WTC11 (cell line): ENCODE results near the gene VWA8. TPM values are rescaled to one million over a fixed set of nuclear protein-coding genes. Genes with fewer than 3 reads are reported as not detected.

Experiments
- ATAC-seq: fragments of 200-7000 bp; cut with Tn5 transposase; 2 replicates; pipeline ENCODE4 v1.10.0; 2021; ENCODE audit warnings: mild to moderate bottlenecking, moderate library complexity
- CTCF ChIA-PET: fragments of 300-600 bp; sonication (Branson Sonifier 250); formaldehyde crosslinking; loops from one replicate; lab custom pipeline; 2021; ENCODE audit warnings: antibody characterized with exemption; lab: Charles Lee
- POLR2A ChIA-PET: fragments of 350-600 bp; sonication (Branson Sonifier 250); formaldehyde crosslinking; loops from one replicate; lab custom pipeline; 2021; ENCODE audit warnings: antibody characterized with exemption; lab: Charles Lee
- DNase-seq: peaks from one replicate; pipeline ENCODE4 v3.0.0; 2021; ENCODE audit warnings: low spot score
- H3K27ac Mint-ChIP-seq: 2 replicates; pipeline ENCODE4 v1.8.0; 2021; ENCODE audit warnings: mixed read lengths
- H3K27me3 Mint-ChIP-seq: 2 replicates; pipeline ENCODE4 v1.8.0; 2021; ENCODE audit warnings: low read depth, mild to moderate bottlenecking, moderate library complexity, mixed read lengths
- H3K36me3 Mint-ChIP-seq: 2 replicates; pipeline ENCODE4 v1.8.0; 2021; ENCODE audit warnings: mixed read lengths
- H3K4me1 Mint-ChIP-seq: 2 replicates; pipeline ENCODE4 v1.8.0; 2022; ENCODE audit warnings: mixed read lengths
- H3K4me3 Mint-ChIP-seq: 2 replicates; pipeline ENCODE4 v1.8.0; 2021; ENCODE audit warnings: mild to moderate bottlenecking, moderate library complexity, mixed read lengths
- H3K9me3 Mint-ChIP-seq: 2 replicates; pipeline ENCODE4 v1.8.0; 2021; ENCODE audit warnings: mixed read lengths
- ESRRA ChIP-seq: sonication (generic); formaldehyde crosslinking; IDR thresholded peaks from 2 replicates; pipeline ENCODE4 v1.8.1; 2022; ENCODE audit warnings: mild to moderate bottlenecking, missing genetic modification reagents, borderline replicate concordance
- FOXJ3 ChIP-seq: sonication (generic); formaldehyde crosslinking; IDR thresholded peaks from 2 replicates; pipeline ENCODE4 v1.9.0; 2021; ENCODE audit warnings: missing genetic modification reagents, mild to moderate bottlenecking, borderline replicate concordance
- GTF2I ChIP-seq: fragments of 250-450 bp; sonication (Bioruptor Pico); conservative IDR thresholded peaks from 2 replicates; pipeline ENCODE4 v1.4.0; 2021; ENCODE audit warnings: mild to moderate bottlenecking
- JAZF1 ChIP-seq: fragments of 250-450 bp; sonication (Bioruptor Pico); IDR thresholded peaks from 2 replicates; pipeline ENCODE4 v1.9.0; 2021; ENCODE audit warnings: moderate library complexity, mild to moderate bottlenecking, inconsistent platforms
- NR1H2 ChIP-seq: sonication (generic); formaldehyde crosslinking; IDR thresholded peaks from 2 replicates; pipeline ENCODE4 v1.9.0; 2021; ENCODE audit warnings: mild to moderate bottlenecking, moderate library complexity, missing genetic modification reagents
- NR2C2 ChIP-seq: sonication (generic); formaldehyde crosslinking; IDR thresholded peaks from 2 replicates; pipeline ENCODE4 v1.8.0; 2022; ENCODE audit warnings: mild to moderate bottlenecking, missing genetic modification reagents
- PRRX2 ChIP-seq: fragments of 250-450 bp; sonication (Bioruptor Pico); IDR thresholded peaks from 2 replicates; pipeline ENCODE4 v1.8.0; 2021; ENCODE audit warnings: mild to moderate bottlenecking
- SP1 ChIP-seq: sonication (generic); formaldehyde crosslinking; conservative IDR thresholded peaks from 2 replicates; pipeline ENCODE4 v1.8.1; 2022; ENCODE audit warnings: missing genetic modification reagents
- TCF7 ChIP-seq: sonication (generic); formaldehyde crosslinking; IDR thresholded peaks from 2 replicates; pipeline ENCODE4 v1.8.0; 2022; ENCODE audit warnings: mild to moderate bottlenecking, low read depth, missing genetic modification reagents, moderate library complexity
- TEAD4 ChIP-seq: sonication (generic); formaldehyde crosslinking; IDR thresholded peaks from 2 replicates; pipeline ENCODE4 v1.8.0; 2022; ENCODE audit warnings: mild to moderate bottlenecking, missing genetic modification reagents
- ZNF232 ChIP-seq: sonication (generic); formaldehyde crosslinking; IDR thresholded peaks from 2 replicates; pipeline ENCODE4 v1.8.0; 2022; ENCODE audit warnings: mild to moderate bottlenecking, missing genetic modification reagents
- ZNF671 ChIP-seq: fragments of 250-450 bp; sonication (Bioruptor Pico); IDR thresholded peaks from 2 replicates; pipeline ENCODE4 v1.8.0; 2021; ENCODE audit warnings: mild to moderate bottlenecking
- total RNA-seq: library from RNA; stranded (reverse); gene quantifications from 3 replicates; pipeline ENCODE4 v1.2.3, GENCODE V29; 2021
- TF ChIP-seq, protein P1 (sequence below): sonication (generic); formaldehyde crosslinking; IDR thresholded peaks from 2 replicates; pipeline ENCODE4 v1.8.1; 2023; ENCODE audit warnings: mild to moderate bottlenecking, missing genetic modification reagents
- TF ChIP-seq, protein P2 (sequence below): sonication (generic); formaldehyde crosslinking; IDR thresholded peaks from 2 replicates; pipeline ENCODE4 v1.8.1; 2022; ENCODE audit warnings: mild to moderate bottlenecking, moderate library complexity, missing genetic modification reagents
- TF ChIP-seq, protein P3 (sequence below): sonication (generic); formaldehyde crosslinking; conservative IDR thresholded peaks from 2 replicates; pipeline ENCODE4 v1.8.1; 2023; ENCODE audit warnings: mild to moderate bottlenecking, low read depth, missing genetic modification reagents, moderate library complexity
- TF ChIP-seq, protein P4 (sequence below): fragments of 250-450 bp; sonication (Bioruptor Pico); IDR thresholded peaks from 2 replicates; pipeline ENCODE4 v1.8.0; 2021; ENCODE audit warnings: mild to moderate bottlenecking
- TF ChIP-seq, protein P5 (sequence below): sonication (generic); formaldehyde crosslinking; IDR thresholded peaks from 2 replicates; pipeline ENCODE4 v1.8.0; 2022; ENCODE audit warnings: mild to moderate bottlenecking, missing genetic modification reagents
- TF ChIP-seq, protein P6 (sequence below): fragments of 250-450 bp; sonication (Bioruptor Pico); IDR thresholded peaks from 2 replicates; pipeline ENCODE4 v1.9.0; 2021; ENCODE audit warnings: mild to moderate bottlenecking
- TF ChIP-seq, protein P7 (sequence below): sonication (generic); formaldehyde crosslinking; IDR thresholded peaks from 2 replicates; pipeline ENCODE4 v1.8.1; 2022; ENCODE audit warnings: mild to moderate bottlenecking, missing genetic modification reagents, moderate library complexity, borderline replicate concordance
- TF ChIP-seq, protein P8 (sequence below): fragments of 250-450 bp; sonication (Bioruptor Pico); conservative IDR thresholded peaks from 2 replicates; pipeline ENCODE4 v1.9.0; 2021; ENCODE audit warnings: mild to moderate bottlenecking

VWA8 gene
- total RNA-seq, 1 experiment from 2014 or later = 19.9 TPM

DNA sequence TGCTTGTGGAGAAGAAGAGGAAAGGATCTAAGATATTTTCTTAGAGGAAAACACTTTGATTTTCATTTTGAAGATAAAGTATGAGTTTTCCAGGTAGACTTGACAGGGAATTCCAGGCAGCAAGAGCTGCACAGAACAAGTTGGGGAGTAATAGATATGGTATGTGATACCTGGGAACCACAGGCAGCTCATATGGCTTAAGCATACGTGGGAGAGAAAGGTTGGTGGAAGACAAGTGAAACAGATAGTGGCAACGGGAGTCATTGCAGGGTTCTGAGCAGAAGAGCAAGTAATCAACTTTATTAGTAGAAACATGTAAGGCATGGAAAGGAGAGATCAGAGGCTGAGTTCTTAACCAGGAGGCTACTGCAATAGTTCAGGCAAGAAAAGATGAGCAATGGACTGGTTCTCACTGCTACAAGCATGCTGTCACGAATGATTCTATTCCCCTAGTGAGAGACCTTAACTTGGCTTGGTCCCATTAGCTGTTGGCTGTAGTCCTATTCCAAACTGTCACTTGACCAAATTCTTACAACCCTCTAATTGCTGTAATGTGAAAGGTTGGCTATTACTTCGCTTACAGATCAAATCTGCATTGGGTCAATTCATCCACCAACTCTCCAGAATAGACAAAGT lies 217.9 kb downstream of the VWA8 start:
- DNase-seq = no peak
- Mint-ChIP-seq H3K4me3 (no peak overlapping the region), H3K9me3 (0 out of 2 replicates have a peak, but pooled peaks cover under 1% of the 10 kb centered on the region), H3K27me3 (no peaks in the 10 kb centered on the region), H3K4me1 (no peaks in the 10 kb centered on the region)
- ChIA-PET CTCF (interaction anchor here (1.1 kb wide), 1 partner anchor 376 kb away, joined by 3 read pairs; no protein-coding TSS in a partner anchor), POLR2A (interaction anchor here (0.6 kb wide), 1 partner anchor 114 kb away, joined by 5 read pairs; no protein-coding TSS in a partner anchor)
- no peak for ATAC-seq
- TF ChIP-seq FOXJ3 (CRISPR knock-in tag) (no peak), NR1H2 (CRISPR knock-in tag) (no peak), ESRRA (CRISPR knock-in tag) (no peak), PRRX2 (CRISPR knock-in tag) (no peak)
- TF ChIP-seq, protein P1, sequence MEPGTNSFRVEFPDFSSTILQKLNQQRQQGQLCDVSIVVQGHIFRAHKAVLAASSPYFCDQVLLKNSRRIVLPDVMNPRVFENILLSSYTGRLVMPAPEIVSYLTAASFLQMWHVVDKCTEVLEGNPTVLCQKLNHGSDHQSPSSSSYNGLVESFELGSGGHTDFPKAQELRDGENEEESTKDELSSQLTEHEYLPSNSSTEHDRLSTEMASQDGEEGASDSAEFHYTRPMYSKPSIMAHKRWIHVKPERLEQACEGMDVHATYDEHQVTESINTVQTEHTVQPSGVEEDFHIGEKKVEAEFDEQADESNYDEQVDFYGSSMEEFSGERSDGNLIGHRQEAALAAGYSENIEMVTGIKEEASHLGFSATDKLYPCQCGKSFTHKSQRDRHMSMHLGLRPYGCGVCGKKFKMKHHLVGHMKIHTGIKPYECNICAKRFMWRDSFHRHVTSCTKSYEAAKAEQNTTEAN (CRISPR knock-in tag) = no peak
- TF ChIP-seq, protein P2, sequence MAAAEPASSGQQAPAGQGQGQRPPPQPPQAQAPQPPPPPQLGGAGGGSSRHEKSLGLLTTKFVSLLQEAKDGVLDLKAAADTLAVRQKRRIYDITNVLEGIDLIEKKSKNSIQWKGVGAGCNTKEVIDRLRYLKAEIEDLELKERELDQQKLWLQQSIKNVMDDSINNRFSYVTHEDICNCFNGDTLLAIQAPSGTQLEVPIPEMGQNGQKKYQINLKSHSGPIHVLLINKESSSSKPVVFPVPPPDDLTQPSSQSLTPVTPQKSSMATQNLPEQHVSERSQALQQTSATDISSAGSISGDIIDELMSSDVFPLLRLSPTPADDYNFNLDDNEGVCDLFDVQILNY = no peak
- TF ChIP-seq, protein P3, sequence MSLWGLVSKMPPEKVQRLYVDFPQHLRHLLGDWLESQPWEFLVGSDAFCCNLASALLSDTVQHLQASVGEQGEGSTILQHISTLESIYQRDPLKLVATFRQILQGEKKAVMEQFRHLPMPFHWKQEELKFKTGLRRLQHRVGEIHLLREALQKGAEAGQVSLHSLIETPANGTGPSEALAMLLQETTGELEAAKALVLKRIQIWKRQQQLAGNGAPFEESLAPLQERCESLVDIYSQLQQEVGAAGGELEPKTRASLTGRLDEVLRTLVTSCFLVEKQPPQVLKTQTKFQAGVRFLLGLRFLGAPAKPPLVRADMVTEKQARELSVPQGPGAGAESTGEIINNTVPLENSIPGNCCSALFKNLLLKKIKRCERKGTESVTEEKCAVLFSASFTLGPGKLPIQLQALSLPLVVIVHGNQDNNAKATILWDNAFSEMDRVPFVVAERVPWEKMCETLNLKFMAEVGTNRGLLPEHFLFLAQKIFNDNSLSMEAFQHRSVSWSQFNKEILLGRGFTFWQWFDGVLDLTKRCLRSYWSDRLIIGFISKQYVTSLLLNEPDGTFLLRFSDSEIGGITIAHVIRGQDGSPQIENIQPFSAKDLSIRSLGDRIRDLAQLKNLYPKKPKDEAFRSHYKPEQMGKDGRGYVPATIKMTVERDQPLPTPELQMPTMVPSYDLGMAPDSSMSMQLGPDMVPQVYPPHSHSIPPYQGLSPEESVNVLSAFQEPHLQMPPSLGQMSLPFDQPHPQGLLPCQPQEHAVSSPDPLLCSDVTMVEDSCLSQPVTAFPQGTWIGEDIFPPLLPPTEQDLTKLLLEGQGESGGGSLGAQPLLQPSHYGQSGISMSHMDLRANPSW (CRISPR knock-in tag) = no peak
- TF ChIP-seq, protein P4, sequence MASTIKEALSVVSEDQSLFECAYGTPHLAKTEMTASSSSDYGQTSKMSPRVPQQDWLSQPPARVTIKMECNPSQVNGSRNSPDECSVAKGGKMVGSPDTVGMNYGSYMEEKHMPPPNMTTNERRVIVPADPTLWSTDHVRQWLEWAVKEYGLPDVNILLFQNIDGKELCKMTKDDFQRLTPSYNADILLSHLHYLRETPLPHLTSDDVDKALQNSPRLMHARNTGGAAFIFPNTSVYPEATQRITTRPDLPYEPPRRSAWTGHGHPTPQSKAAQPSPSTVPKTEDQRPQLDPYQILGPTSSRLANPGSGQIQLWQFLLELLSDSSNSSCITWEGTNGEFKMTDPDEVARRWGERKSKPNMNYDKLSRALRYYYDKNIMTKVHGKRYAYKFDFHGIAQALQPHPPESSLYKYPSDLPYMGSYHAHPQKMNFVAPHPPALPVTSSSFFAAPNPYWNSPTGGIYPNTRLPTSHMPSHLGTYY (CRISPR knock-in tag) = no peak
- TF ChIP-seq, all 79 proteins: peak for 0
- Mint-ChIP-seq H3K36me3 (peaks cover 19% of the 10 kb centered on the region), H3K27ac (no peak overlapping the region)

DNA sequence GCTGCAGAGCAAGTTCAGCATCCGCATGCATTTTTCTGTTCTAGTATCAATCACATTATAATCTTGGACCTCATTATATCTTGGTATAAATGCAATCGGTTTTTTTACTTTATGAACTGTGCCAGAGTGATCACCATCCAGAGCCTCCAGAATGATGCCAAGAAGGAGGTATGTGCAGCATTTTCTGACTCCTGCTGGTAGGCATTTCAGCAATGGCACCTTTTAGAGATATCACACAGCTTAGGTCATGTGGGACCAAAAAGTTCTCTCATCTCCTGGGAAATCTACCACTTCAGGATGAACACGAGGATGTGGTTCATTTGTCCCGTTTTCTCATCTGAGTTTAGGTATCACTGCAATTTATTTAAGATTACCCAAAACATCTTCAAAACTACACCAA lies 220.4 kb downstream of the VWA8 start:
- H3K9me3 Mint-ChIP-seq = no peaks in the 10 kb centered on the region
- no peak overlapping the region for H3K4me3 Mint-ChIP-seq
- DNase-seq (no peak), ATAC-seq (no peak)
- POLR2A ChIA-PET = no interaction called here
- no peak overlapping the region for H3K27ac Mint-ChIP-seq
- H3K4me1 Mint-ChIP-seq = no peaks in the 10 kb centered on the region
- CTCF ChIA-PET = interaction anchor here (0.6 kb wide), 2 partner anchors 30 to 155 kb away, joined by 4 to 5 read pairs; no protein-coding TSS in a partner anchor
- no peaks in the 10 kb centered on the region for H3K27me3 Mint-ChIP-seq
- H3K36me3 Mint-ChIP-seq = no peaks in the 10 kb centered on the region
- TF ChIP-seq, protein P5, sequence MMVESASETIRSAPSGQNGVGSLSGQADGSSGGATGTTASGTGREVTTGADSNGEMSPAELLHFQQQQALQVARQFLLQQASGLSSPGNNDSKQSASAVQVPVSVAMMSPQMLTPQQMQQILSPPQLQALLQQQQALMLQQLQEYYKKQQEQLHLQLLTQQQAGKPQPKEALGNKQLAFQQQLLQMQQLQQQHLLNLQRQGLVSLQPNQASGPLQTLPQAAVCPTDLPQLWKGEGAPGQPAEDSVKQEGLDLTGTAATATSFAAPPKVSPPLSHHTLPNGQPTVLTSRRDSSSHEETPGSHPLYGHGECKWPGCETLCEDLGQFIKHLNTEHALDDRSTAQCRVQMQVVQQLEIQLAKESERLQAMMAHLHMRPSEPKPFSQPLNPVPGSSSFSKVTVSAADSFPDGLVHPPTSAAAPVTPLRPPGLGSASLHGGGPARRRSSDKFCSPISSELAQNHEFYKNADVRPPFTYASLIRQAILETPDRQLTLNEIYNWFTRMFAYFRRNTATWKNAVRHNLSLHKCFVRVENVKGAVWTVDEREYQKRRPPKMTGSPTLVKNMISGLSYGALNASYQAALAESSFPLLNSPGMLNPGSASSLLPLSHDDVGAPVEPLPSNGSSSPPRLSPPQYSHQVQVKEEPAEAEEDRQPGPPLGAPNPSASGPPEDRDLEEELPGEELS = no peak
- TF ChIP-seq NR2C2 (CRISPR knock-in tag) (no peak), ZNF671 (no peak), SP1 (CRISPR knock-in tag) (no peak), ZNF232 (CRISPR knock-in tag) (no peak), GTF2I (CRISPR knock-in tag) (no peak), TEAD4 (CRISPR knock-in tag) (no peak), JAZF1 (CRISPR knock-in tag) (no peak), TCF7 (no peak)
- TF ChIP-seq, protein P6, sequence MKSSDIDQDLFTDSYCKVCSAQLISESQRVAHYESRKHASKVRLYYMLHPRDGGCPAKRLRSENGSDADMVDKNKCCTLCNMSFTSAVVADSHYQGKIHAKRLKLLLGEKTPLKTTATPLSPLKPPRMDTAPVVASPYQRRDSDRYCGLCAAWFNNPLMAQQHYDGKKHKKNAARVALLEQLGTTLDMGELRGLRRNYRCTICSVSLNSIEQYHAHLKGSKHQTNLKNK (CRISPR knock-in tag) = no peak
- TF ChIP-seq, protein P7, sequence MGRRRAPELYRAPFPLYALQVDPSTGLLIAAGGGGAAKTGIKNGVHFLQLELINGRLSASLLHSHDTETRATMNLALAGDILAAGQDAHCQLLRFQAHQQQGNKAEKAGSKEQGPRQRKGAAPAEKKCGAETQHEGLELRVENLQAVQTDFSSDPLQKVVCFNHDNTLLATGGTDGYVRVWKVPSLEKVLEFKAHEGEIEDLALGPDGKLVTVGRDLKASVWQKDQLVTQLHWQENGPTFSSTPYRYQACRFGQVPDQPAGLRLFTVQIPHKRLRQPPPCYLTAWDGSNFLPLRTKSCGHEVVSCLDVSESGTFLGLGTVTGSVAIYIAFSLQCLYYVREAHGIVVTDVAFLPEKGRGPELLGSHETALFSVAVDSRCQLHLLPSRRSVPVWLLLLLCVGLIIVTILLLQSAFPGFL (CRISPR knock-in tag) = no peak
- TF ChIP-seq, protein P8, sequence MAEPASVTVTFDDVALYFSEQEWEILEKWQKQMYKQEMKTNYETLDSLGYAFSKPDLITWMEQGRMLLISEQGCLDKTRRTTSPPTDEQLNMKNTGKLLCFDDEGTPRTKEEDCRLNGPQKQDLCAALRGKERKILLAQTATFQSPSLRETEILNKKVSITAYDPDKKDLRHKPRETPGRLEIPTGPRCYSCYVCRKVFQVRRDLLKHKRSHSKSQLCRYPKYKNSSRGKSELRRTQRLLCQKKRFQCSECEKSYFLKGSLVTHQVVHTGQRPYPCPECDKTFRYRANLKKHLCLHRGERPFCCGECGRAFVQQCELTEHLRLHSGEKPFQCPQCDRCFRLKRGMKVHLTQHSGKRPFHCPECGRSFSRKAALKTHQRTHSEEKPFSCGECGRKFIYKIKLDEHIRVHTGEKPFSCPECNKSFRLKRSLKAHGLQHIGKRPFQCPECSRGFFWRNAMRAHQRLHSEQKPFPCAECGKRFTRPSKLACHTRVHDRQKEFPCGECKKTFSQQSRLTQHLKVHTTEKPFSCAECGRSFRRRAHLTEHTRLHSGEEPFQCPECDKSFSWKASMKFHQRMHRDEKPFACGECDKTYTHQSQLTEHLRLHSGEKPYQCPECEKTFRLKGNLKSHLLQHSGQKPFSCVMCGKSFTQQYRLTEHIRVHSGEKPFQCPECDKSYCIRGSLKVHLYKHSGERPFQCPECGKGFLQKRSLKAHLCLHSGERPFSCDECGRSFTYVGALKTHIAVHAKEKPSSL (CRISPR knock-in tag) = no peak
